Small intestine (tissue), 7 donors: ENCODE results near the gene BATF. TPM values are rescaled to one million over a fixed set of nuclear protein-coding genes. Genes with fewer than 3 reads are reported as not detected.

Source experiments
- DNase-seq, 2 donors: peaks; one replicate each; pipeline versions ENCODE4 v3.0.0 to v3.0.0-alpha.2; 2013
- FAIRE-seq: peaks from 2 replicates; lab custom pipeline; 2012; peaks lifted over from hg19 to GRCh38; lab: Jason Lieb, UNC
- H3K27ac ChIP-seq, 3 donors: one replicate each; pipeline ENCODE4 v1.5.1; 2013; ENCODE audit warnings: low read length in 2 of 3, mild to moderate bottlenecking in 2 of 3, control low read depth in 1 of 3, inconsistent platforms in 1 of 3, low read depth in 1 of 3, moderate library complexity in 1 of 3
- H3K27me3 ChIP-seq, 3 donors: one replicate each; pipeline ENCODE4 v1.6.1; 2013; ENCODE audit warnings: low read length in 3 of 3, inconsistent platforms in 1 of 3; ENCODE audit not compliant: control insufficient read depth in 3 of 3, insufficient read depth in 3 of 3
- H3K36me3 ChIP-seq, 3 donors: one replicate each; pipeline ENCODE4 v1.6.1; 2013; ENCODE audit warnings: low read length in 3 of 3, inconsistent platforms in 1 of 3, low read depth in 1 of 3, mild to moderate bottlenecking in 1 of 3, moderate library complexity in 1 of 3; ENCODE audit not compliant: control insufficient read depth in 3 of 3, insufficient read depth in 2 of 3
- H3K4me1 ChIP-seq, 3 donors: one replicate each; pipeline ENCODE4 v1.6.1; 2013; ENCODE audit warnings: low read length in 2 of 3, inconsistent platforms in 1 of 3, low read depth in 1 of 3, mild to moderate bottlenecking in 1 of 3, moderate library complexity in 1 of 3; ENCODE audit not compliant: control insufficient read depth in 3 of 3, insufficient read depth in 2 of 3
- H3K4me3 ChIP-seq, 3 donors: one replicate each; pipeline ENCODE4 v1.5.1; 2013; ENCODE audit warnings: low read length in 3 of 3, control low read depth in 1 of 3, inconsistent platforms in 1 of 3, low read depth in 1 of 3, mild to moderate bottlenecking in 1 of 3, moderate library complexity in 1 of 3
- H3K9me3 ChIP-seq, 2 donors: one replicate each; pipeline ENCODE4 v1.6.1; 2013; ENCODE audit warnings: low read depth in 1 of 2, low read length in 1 of 2; ENCODE audit not compliant: control insufficient read depth in 2 of 2, insufficient read depth in 1 of 2
- WGBS, 3 donors: extraction: QIAGEN DNeasy Blood & Tissue Kit; methylation state at CpG; one replicate each; pipeline ENCODE4 v1.1.7; 2013; 5-methylcytosine and 5-hydroxymethylcytosine counted together
- polyA plus RNA-seq, 4 donors: library from polyadenylated mRNA; stranded (reverse) in 3 of 4; unstranded in 1 of 4; fragments of 200-250 nt in 3 of 4; fragments of 120-200 nt in 1 of 4; gene quantifications; one replicate each; pipeline versions ENCODE4 v1.2.1 to v1.2.3, GENCODE V29; 2013
- donor health status: healthy with polysubstance abuse.
- donor health status: control.
- donor health status: control.
- donor health status: Bipolar disorder and iron deficiency.
- donor health status: healthy.

BATF gene
- polyA plus RNA-seq, 4 donors, result 0.74 to 5.9 (median 4.7) TPM

- Histone ChIP-seq H3K4me1 (no peaks in the 10 kb centered on the region), H3K27ac (no peak overlapping the region), H3K9me3 (peaks cover 0 to 9% of the 10 kb centered on the region in 2 donors), H3K36me3 (no peaks in the 10 kb centered on the region), H3K4me3 (no peak overlapping the region), H3K27me3 (no peaks in the 10 kb centered on the region)
- FAIRE-seq (no peak), DNase-seq (no peak)
- 54 to 62% (median 54%) methylated on average over 4 of the region's 4 CpGs for WGBS, 3 donors
Measured at GRCh38 chr14:75562489-75562888, 40.2 kb downstream of the BATF start.

- WGBS, 3 donors, result 26 to 63% (median 29%) methylated on average over 4 of the region's 4 CpGs
- Histone ChIP-seq H3K36me3 (no peaks in the 10 kb centered on the region), H3K27ac (no peak overlapping the region), H3K4me1 (no peaks in the 10 kb centered on the region), H3K27me3 (no peaks in the 10 kb centered on the region), H3K4me3 (no peak overlapping the region), H3K9me3 (no peaks in the 10 kb centered on the region)
- FAIRE-seq (no peak), DNase-seq (no peak)
Measured at GRCh38 chr14:75563931-75564330, 41.7 kb downstream of the BATF start.

- WGBS, 3 donors, result 86 to 93% (median 88%) methylated on average over 5 of the region's 5 CpGs
- Histone ChIP-seq H3K36me3 (no peaks in the 10 kb centered on the region), H3K9me3 (no peaks in the 10 kb centered on the region), H3K4me3 (no peak overlapping the region), H3K27me3 (no peaks in the 10 kb centered on the region), H3K4me1 (no peaks in the 10 kb centered on the region), H3K27ac (no peak overlapping the region)
- FAIRE-seq (no peak), DNase-seq (no peak)
Measured at GRCh38 chr14:75565056-75565455, 42.8 kb downstream of the BATF start.

- WGBS, 3 donors, result 58 to 72% (median 68%) methylated on average over 4 of the region's 4 CpGs
- DNase-seq (no peak), FAIRE-seq (no peak)
- Histone ChIP-seq H3K4me3 (no peak overlapping the region), H3K27ac (no peak overlapping the region), H3K4me1 (no peaks in the 10 kb centered on the region), H3K27me3 (no peaks in the 10 kb centered on the region), H3K9me3 (no peaks in the 10 kb centered on the region), H3K36me3 (no peaks in the 10 kb centered on the region)
Measured at GRCh38 chr14:75566321-75566720, 44.1 kb downstream of the BATF start.

- Histone ChIP-seq H3K4me3 (no peak overlapping the region), H3K9me3 (no peaks in the 10 kb centered on the region), H3K27ac (no peak overlapping the region), H3K4me1 (no peaks in the 10 kb centered on the region), H3K36me3 (no peaks in the 10 kb centered on the region), H3K27me3 (no peaks in the 10 kb centered on the region)
- 84 to 86% (median 85%) methylated on average over 8 of the region's 8 CpGs for WGBS, 3 donors
- DNase-seq, result no peak
- no peak for FAIRE-seq
Measured at GRCh38 chr14:75566752-75567151, 44.5 kb downstream of the BATF start.

GRCh38 chr14:75568140-75568539 is 45.9 kb downstream of the BATF start:
- DNase-seq (no peak), FAIRE-seq (no peak)
- Histone ChIP-seq H3K36me3 (no peaks in the 10 kb centered on the region), H3K9me3 (no peaks in the 10 kb centered on the region), H3K4me1 (no peaks in the 10 kb centered on the region), H3K27me3 (no peaks in the 10 kb centered on the region), H3K4me3 (no peak overlapping the region), H3K27ac (no peak overlapping the region)
- 83 to 86% (median 86%) methylated on average over 7 of the region's 7 CpGs for WGBS, 3 donors

- no peak overlapping the region for H3K4me3 ChIP-seq
- FAIRE-seq (no peak), DNase-seq (no peak)
- no peaks in the 10 kb centered on the region for H3K9me3 ChIP-seq
- peaks cover 0 to 4% (median 0%) of the 10 kb centered on the region in 3 donors for H3K27me3 ChIP-seq
- no peak overlapping the region for H3K27ac ChIP-seq
- H3K4me1 ChIP-seq, result no peaks in the 10 kb centered on the region
- 80 to 83% (median 80%) methylated on average over 6 of the region's 6 CpGs for WGBS, 3 donors
- H3K36me3 ChIP-seq, result no peaks in the 10 kb centered on the region
Measured at GRCh38 chr14:75568791-75569190, 46.5 kb downstream of the BATF start.

GRCh38 chr14:75570797-75571196 is 48.5 kb downstream of the BATF start:
- Histone ChIP-seq H3K4me1 (no peaks in the 10 kb centered on the region), H3K9me3 (peaks cover 0 to 2% of the 10 kb centered on the region in 2 donors), H3K36me3 (no peaks in the 10 kb centered on the region), H3K4me3 (no peak overlapping the region), H3K27me3 (peaks cover 0 to 7% (median 0%) of the 10 kb centered on the region in 3 donors), H3K27ac (no peak overlapping the region)
- no peak for FAIRE-seq
- no peak for DNase-seq
- 55 to 66% (median 59%) methylated on average over 2 of the region's 2 CpGs for WGBS, 3 donors

GRCh38 chr14:75572104-75572503 is 49.8 kb downstream of the BATF start:
- FAIRE-seq (no peak), DNase-seq (no peak)
- H3K27ac ChIP-seq, result no peak overlapping the region
- no peaks in the 10 kb centered on the region for H3K4me1 ChIP-seq
- no peaks in the 10 kb centered on the region for H3K36me3 ChIP-seq
- WGBS, 3 donors, result 58 to 76% (median 60%) methylated on average over 6 of the region's 6 CpGs
- peaks cover 0 to 7% (median 0%) of the 10 kb centered on the region in 3 donors for H3K27me3 ChIP-seq
- no peak overlapping the region for H3K4me3 ChIP-seq
- peaks cover 0 to 2% of the 10 kb centered on the region in 2 donors for H3K9me3 ChIP-seq
